ENCODE results near the gene EVI2B.
"Not testable (repeated sequence)": the region's sequence is repeated elsewhere in the genome, so short reads cannot be mapped to it uniquely, and the experiment has no call there.

Gene EVI2B

GRCh38 chr17:31310260-31310659 is 3.6 kb downstream of the EVI2B start:
- peak in 1 of 2 donors; percentile 44 for DNase-seq

- no peak for DNase-seq
Observed at GRCh38 chr17:31309556-31309955, 4.3 kb downstream of the EVI2B start.

- no peak for DNase-seq
Observed at GRCh38 chr17:31308372-31309334, 5.2 kb downstream of the EVI2B start.

GRCh38 chr17:31307640-31308039 is 6.2 kb downstream of the EVI2B start:
- no peak for DNase-seq

GRCh38 chr17:31299624-31300023 is 14.2 kb downstream of the EVI2B start:
- DNase-seq = no peak

GRCh38 chr17:31297090-31297489 is 16.8 kb downstream of the EVI2B start, which contains the start of gene OMG:
OMG (minus strand) TSS chr17:31297239; CDS start chr17:31296331, 908 bp downstream.
- no peak for DNase-seq

- DNase-seq = no peak
Observed at GRCh38 chr17:31296142-31296541, 17.7 kb downstream of the EVI2B start.

- DNase-seq = no peak
Observed at GRCh38 chr17:31295489-31295871, 18.4 kb downstream of the EVI2B start.

- DNase-seq = no peak
Observed at GRCh38 chr17:31294820-31295488, 18.9 kb downstream of the EVI2B start.

GRCh38 chr17:31294231-31294630 is 19.6 kb downstream of the EVI2B start:
- DNase-seq = no peak

- DNase-seq = no peak
Observed at GRCh38 chr17:31293581-31293980, 20.3 kb downstream of the EVI2B start.

- DNase-seq = no peak
Observed at GRCh38 chr17:31291820-31292219, 22.0 kb downstream of the EVI2B start.

GRCh38 chr17:31289790-31290189 is 24.1 kb downstream of the EVI2B start:
- DNase-seq = no peak

- DNase-seq = not testable (repeated sequence)
Observed at GRCh38 chr17:31287932-31288331, 25.9 kb downstream of the EVI2B start.

- no peak for DNase-seq
Observed at GRCh38 chr17:31286587-31286986, 27.3 kb downstream of the EVI2B start.

GRCh38 chr17:31283841-31284240 is 30.0 kb downstream of the EVI2B start:
- DNase-seq = no peak

GRCh38 chr17:31281061-31281460 is 32.8 kb downstream of the EVI2B start:
- DNase-seq = no peak

GRCh38 chr17:31279401-31279800 is 34.5 kb downstream of the EVI2B start:
- DNase-seq = no peak

GRCh38 chr17:31275116-31275515 is 38.7 kb downstream of the EVI2B start:
- no peak for DNase-seq

- DNase-seq = no peak
Observed at GRCh38 chr17:31274252-31274651, 39.6 kb downstream of the EVI2B start.

- DNase-seq = no peak
Observed at GRCh38 chr17:31273516-31273915, 40.3 kb downstream of the EVI2B start.

- DNase-seq = no peak
Observed at GRCh38 chr17:31272803-31273202, 41.1 kb downstream of the EVI2B start.

- DNase-seq = no peak
Observed at GRCh38 chr17:31272236-31272635, 41.6 kb downstream of the EVI2B start.

- DNase-seq = no peak
Observed at GRCh38 chr17:31269578-31269983, 44.3 kb downstream of the EVI2B start.
